IPS-NIHi7 (cell line): ENCODE measurements around the gene DNAJB8.

Experiments used
- DNase-seq: peaks from one replicate; pipeline ENCODE4 v3.0.0; 2012; ENCODE audit warnings: mixed read lengths; ENCODE audit errors: extremely low spot score

DNAJB8 gene

DNA sequence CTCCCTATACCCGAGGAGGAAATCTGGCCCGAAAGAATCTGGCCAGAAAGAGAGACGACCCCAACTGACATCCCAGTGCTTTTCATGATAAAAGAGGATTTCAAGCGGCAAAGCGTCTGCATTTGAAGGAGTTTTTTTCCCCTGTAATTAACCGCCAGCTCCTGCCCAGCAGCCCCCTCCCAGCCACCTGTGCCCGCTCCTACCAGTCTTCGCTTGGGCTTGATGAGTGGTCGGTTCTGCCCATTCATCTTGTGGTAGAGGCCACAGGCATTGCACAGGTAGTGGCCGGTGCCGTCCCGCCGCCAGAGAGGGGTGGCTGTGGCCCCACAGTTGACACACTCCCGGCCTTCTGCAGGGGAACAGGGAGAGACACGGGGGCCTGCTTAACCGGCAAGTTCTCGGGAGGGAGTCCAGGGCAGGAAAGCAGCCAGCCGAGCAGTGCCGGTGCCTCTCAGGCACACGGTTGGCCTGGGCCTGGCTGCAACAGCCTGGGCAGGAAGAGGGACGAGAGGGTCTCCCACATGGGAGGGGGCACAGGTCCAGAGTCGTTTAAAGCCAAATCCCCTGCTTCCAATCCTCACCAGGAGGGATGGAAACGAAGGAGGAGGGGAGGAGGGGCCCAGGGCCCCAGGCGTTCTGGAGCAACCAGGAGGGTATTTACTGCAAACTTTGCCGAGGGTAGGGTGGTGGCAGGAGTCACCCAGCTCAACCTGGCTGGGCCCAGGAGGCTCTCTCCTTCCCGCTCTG is 17.1 kb upstream of the DNAJB8 start:
- DNase-seq, result no peak

DNA sequence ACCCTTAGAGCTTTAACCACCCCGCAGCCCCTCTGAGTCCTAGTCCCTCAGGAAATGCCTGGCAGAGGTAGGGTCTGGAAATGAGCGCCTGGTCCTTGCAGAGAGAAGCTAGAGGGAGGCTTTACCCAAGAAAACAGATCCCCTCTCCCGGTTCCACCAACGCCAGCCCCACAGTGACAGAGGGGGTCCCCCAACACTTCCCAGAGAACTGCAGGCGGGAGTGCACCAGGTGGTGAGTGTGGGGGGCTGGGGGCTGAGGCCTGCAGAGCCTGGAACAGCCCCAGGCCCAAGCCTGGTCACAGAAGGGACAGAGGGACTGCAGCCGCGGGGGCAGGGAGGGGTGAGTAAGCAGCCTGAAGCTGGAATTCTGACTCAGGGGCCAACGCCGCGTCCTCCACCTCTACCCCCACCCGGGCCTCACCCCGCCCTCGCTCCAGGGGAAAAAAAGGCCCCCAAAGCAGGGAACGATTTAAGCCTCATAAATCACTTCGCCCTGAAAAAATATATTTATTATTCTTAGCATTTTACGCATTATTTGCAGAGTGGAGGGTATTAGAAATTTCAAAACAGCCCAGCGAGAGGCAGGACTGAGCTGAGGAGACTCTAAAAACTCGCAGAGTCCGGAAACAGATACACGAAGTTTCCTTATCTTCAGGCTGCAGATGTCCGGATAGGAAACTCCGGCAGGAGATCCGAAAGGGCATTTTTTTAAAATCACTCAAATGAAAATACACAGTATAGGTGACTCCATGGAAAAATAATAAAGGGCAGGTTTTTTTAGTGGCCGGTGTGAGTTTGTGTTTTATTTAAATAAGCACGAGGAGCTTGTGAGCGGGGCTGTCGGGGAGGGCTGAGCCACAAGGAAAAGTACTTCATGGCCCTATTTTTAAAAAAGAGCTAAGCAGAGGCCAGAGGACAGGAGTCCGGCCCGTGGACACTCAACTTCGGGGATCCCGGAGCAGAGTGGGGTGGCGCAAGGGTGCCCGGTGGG is 16.3 kb upstream of the DNAJB8 start:
- DNase-seq, result no peak

DNA sequence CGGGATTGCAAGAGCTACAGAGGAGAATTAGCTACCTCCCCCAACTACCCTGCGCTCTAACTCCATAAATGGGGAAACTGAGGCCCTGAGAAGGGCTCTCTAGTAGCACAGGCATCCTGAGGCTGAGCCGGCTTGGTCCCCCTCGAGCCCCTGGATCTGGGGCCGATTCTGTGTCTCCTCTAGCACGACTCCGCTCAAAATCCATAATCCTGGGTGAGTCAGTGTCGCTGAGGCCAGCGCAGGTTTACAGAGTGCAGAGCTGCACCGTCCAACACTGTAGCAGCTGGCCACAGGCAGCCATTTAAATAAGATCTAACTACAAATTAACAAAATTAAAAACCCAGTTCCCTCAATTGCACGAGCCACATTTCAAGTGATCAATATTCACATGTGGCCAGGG is 15.5 kb upstream of the DNAJB8 start:
- DNase-seq, result no peak

DNA sequence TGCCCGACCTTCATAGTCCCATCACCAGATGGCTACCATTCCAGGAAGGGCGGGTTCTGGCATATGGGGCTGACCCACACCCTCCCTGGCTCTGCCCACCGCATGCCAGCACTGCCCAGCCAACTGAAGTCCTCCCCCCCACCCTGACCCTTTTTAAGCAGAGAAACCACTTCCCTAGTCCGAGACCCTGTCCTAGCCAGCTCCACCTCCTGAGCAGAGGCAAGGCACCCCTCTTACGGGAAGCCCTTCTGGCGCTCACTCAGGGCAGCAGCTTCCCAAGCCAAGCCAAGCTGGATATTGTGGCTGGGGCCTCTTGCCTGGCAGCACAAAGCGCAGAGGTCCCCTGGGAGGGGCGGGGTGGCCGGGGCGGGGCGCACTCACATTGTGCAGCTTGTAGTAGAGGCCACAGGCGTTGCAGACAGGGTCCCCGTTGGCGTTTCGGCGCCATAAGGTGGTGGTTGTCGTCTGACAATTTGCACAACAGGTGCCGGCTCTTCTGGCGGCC is 14.8 kb upstream of the DNAJB8 start:
- no peak for DNase-seq

DNA sequence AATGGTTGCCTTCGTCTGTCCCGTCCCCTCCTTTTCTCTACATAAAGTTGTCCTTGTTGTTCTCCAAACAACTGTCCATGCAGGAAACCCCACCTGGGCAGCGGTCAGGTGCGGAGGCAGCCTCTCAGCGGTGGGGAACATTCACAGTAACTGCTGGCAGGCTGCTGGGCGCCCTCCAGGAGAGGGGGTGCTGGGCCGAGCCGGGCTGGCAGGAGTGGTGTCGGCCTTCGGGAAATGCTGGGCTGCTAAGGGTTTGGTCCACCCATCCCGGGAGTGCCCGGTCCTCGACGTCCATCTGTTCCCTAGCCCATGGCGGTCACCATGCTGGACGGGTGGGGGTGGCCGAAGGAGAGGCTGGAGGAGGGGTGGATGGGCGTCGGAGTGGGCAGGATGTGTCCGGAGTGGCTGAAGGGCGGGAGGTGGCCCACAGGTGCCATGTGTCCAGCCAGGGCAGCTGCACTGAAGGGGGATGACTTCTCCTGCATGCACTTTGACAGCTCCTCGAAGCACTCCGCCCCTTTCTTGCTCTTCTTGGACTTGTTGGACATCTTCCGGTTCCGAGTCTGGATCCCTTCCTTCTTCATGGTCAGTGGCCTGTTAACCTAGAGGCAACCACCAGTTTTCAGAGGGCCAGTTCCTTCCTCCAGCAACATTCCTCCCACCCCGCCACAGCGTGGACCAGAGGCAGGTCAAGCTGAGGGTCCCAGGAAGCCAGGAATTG is 14.2 kb upstream of the DNAJB8 start:
- DNase-seq, result no peak

DNA sequence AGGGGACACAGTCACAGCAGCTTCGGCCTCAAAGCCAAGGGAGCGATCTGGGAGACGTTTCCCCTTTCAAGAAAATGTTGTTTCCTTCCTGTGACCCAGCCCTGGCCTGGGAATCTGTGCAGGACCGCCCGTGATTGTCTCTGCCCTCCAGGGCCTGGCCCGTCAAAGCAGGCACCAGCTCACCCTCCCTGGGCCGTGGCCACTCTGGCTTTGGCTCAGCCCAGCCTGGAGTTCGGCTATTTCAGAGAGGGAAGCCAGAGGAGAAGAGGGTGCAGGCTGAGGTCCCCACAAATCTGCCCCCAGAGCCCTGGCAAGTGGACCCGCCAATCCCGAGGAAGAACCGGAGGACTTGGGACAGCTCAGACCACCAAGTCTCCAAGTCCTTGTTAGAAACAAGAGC is 13.6 kb upstream of the DNAJB8 start:
- DNase-seq, result no peak

DNA sequence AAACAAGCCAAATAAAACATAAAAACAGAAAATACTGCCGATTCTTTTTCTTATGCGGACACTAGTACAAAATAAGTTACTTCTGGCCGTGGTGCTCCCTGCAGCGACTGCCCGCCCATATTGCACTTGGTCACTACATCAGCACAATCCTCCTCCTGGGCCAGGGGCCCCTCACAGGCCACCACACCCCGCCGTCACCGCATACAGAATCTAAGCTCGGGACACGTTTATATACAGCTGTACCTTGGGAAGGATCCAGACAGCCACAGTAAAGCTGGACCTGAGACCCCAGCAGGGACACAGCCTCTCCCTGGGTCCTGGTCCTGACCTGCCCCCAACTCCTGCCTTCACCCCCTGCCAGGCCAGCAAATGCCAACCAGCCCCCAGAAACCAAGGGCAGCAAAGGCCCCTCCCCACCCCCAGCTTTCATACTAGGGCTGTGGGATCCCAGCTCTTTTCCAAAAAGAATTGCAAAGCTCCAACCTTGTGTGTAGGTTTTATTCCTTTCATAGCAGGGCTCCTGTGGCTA is 12.9 kb upstream of the DNAJB8 start:
- DNase-seq, result no peak

DNA sequence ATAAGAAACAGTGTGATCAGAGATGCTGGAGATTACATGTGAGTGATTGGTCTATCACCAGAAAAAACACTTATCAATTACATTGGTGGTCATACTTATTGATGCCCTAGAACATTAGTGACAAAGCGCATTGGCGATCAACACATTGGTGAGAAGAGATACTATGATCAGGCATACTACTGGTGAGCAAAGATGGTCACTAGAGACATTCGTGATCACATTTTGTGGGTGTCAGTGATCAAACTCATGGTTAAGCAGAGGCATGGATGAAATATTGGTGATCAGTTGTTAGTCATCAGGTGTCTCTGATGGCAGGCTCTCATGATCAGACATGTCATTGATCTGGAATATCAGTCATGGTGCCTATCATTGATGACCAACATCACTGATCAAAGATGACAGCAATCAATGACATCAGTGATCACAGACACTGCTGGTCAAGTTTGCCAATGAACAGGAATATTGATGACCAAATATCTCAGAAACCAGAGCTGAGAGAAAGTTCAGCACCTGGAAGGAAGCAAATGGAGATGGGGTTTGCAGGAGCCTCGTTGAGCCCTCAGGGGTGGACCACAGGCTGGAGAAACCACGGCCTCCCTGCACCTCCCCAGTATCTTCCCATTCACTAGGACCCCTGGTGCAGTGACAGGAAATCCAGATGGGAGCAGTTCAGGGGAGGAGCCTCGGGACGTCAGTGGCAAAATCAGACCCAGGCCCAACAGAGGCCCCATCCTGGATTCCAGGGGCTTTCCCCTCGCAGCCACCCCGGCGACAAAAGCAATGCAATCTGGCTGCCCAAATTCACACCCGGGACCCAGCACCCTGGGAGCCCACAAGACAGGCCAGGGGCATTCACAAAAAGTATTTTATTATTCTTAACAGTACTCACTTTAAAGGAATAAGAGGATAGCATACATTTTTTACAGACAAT is 12.2 kb upstream of the DNAJB8 start:
- no peak for DNase-seq

DNA sequence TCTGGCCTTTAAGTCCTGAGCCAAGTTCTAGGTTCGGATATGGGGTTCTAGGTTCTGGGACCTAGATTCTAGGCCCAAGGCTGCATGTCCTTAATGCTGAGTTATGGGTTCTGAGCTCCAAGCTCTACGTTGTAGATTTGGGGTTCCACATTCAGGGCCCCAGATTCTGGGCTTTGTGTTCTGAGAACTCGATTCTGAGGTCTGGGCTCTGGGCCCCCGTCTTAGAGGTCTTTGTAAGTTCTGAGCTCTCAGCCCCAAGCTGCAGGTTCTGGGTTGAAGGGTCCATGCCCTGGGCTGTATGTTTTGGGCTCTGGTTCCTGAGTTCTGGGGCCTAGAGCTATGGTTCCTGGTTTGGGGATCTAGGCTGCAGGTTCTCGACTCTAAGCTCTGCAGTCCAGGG is 10.0 kb upstream of the DNAJB8 start:
- DNase-seq, result no peak

DNA sequence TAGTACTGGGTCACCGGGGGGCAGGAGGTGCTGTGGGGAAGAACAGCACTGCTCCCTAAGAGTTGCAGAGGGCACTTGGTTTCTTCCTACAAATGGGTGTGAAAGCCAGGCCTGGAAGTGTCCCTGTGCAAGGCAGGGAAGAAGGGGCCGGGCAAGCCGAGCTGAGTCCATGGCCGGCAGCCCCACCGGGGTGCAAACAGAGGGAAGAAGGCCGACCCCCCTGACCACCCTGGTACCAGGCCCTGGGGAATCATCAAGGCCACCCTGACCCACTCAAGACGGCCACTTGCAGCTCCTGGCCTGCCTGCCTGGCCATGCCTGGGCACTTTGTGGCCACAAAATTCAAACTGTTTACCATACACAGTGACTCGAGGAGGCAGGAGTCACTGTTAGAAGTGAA is 8.7 kb upstream of the DNAJB8 start:
- DNase-seq, result no peak

DNA sequence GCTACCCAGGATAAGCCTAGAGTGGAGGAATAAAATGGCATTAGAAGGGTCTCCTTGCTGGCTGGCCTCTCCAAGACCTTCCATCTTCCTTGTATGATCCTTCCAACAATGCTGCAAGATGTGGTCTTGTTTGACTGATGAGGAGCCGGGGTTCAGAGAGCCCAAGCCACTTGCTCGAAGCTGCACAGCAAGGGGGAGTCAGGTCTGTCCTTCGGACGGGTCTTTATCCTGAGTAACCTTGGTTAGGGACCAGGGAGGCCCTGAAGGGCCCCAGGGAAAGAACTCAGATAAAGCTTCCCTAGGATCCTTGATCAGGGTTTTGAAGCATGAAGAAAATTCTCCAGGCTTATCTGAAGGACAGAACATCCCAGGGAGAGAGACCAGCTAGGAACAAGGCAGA is 7.0 kb upstream of the DNAJB8 start:
- no peak for DNase-seq

DNA sequence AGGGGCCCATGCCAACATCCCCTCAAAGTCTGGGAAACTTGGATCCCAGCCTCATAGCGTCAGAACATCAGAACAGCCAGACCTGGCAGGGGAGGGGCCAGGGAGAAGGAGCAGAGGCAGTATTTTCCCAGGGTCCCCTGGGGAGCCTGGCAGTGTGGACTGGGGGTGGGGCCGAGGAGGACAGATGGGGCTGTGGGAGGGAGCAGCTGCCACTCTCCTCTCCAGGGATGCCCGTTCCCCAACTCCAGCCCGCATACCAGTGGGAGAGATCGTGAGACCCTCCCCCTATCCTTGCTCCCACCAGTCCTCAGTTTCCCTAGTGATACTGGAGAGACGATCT is 6.5 kb upstream of the DNAJB8 start:
- no peak for DNase-seq

DNA sequence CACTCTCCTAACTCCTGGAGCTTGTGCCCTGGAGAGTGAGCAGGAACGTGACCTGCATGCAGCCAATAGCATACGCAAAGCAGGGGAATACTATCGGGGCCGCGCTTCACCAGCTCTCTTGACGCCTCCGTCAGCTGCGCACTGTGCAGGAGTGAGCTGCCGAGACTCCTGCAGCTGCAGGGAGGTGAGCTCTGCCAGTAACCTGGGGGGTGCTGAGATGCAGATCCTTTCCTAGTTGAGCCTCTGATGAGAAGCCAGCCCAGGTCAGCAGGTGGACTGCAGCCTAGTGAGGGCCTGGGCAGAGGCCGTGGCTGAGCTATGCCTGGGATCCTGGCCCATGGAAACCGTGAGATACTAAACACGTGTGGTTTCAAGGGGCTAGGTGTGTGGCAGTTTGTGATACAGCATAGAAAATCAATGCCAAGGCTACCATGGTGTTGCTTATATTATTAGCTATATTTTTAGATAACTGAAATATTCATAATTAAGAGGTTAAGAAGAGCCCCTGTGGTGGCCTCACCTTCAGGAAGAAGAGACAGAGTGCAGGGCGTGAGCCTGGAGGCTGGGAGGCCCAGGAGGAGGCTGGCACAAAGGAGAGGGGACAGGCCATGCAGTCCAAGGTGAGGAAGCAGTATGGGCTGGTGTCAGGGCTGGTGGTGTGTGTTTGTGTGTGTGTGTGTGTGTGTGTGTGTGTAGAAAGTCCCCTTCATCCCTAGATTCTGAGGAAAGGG is 5.9 kb upstream of the DNAJB8 start:
- DNase-seq, result no peak

DNA sequence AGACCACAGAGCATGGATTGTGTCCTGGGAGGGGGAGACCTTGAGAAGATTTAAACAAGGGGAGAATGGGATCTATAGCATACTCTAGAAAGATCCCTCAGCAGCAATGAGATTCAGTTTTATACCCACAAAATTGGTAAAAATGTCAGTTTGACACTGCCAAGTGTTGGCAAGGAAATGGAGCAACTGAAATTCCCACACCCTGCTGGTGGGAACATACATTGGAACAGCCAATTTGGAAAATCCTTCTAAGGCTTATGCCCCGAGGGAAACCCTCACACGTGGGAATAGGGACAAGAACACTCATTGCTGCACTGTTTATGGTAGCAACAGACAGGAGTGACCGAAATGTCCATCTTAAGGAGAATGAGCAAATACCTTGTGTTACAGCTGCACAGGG is 5.0 kb upstream of the DNAJB8 start:
- DNase-seq, result no peak

DNA sequence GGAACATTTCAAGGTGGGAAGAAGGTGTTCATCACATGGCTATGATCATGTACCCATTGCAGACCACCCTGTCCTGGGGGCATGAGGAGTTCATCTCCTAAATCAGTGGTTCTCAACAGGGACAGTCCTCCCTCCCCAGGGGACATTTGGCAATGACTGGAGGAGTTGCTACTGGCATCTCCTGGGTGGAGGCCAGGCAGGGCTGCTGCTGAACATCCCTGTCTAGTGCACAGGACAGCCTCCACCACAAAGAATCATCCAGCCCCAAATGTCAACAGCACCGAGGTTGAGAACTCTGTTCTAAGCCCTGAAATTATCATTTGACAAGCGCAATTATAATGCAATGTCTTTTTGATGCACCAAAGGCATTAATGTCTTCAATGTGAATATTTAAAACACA is 4.4 kb upstream of the DNAJB8 start:
- DNase-seq, result no peak

DNA sequence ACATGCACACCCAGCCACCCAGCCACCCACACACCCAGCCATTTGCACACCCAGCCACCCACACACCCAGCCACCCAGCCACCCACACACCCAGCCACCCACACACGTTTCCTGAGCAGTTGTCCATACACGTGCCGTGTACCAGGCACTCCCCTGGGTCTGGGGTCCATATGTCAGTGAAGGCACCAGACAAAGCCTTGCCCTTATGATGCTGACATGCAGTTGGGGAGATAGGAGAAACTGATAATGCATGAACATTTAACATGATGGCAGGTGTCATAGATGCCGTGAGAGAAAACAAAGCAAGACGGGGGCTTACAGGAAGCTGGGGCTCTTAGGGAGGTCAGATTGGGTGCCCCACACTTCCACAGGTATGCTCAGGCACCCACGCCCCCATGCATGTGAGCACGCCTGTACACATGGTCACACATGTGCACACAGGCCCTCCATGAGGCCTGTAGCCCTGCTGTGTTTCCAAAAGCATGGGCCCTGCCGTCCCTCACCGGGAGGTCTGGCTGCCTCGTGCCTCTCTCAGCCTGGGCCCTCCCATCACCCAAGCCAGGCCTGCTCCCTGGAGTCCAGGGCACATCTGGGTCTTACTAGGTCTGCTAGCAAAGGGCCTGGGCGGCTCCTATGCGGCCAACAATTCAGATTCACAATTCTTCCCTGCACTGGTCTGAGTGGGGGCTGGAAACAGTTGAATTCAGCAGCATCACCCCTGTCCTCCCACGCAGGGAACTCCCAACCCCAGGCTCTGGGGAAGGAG is 3.6 kb upstream of the DNAJB8 start:
- no peak for DNase-seq

DNA sequence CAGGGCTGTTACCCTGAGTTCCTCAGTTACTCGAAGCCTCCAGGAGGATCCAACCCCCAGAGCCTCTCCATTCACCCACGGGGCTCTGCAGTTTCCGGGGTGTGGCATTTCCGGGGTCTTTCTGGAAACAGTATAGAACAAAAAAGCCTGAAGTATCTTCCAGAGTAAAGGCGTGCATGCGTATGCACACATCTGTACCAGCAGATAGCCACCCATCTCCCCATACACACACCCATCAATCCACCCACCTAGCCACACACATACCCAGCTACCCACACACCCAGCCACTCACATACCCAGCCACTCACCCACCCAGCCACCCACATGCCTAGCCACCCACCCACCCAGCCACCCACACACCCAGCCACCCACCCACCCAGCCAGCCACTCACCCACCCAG is 2.9 kb upstream of the DNAJB8 start:
- DNase-seq, result no peak

DNA sequence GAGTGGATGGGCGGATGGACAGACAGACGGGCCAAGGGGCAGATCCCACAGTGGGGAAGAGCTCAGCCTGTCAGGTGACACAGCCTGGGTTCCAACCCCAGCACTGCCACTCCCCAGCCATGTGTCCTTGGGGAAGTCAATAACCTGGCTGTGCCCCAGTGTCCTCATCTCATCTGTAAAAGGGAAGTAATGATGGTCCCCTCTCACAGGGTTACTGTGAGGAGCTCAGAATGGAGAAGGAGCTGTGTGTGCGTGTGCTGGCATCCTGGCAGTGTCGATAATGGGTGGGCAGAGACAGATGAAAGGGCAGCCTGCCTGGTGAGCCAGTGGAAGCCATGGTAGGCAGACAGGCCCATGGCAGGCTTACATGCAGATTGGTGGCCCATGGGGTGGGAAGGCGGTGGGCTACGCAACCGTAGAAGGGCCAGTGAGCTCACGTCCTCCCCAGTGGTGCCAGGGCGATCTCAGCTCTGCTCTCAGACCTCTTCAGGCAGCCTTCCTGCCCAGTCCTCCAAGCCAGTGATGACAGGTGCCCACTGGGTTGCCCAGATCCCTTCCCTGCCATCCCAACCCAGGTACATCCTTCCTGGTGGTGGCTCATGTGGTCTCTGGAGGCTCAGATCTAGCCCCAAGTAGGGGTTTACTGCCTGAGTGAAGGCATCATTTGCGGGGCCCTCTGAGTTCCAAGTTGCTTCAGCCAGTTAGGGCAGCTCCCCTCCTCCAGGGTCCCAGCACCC is 2.3 kb upstream of the DNAJB8 start:
- no peak for DNase-seq

DNA sequence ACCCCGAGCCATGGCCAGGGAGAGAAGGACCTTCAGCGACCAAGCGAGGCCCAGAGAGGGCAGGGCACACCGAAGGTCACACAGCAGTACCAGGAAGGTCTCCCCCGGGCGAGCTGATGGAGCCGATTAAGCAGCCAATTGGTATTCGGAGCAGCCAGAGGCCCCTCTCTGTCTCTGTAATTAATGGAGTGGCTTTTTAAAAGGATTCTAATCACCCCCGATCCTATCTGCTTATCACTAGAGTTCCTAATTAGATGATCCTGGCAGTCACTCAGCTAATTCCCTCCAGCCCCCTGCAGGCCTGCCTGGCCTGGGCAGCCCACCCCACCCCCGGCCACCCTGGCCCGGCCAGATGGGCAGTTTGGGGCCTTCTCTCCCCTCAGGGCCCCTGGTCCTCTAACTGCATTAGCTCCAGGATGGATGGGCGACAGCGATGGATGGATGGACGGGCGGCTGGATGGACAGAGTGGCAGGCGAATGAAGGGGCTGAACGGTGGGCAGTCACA is 1.6 kb upstream of the DNAJB8 start:
- DNase-seq, result no peak
